Ascending aorta (tissue), 2 donors: Measurements from ENCODE around the gene PITPNM1. TPM values are rescaled to one million over a fixed set of nuclear protein-coding genes. Genes with fewer than 3 reads are reported as not detected.
A peak's percentile ranks its signal among the peaks of the same experiment; 100 is the strongest.
"Not testable (repeated sequence)": the region's sequence is repeated elsewhere in the genome, so short reads cannot be mapped to it uniquely, and the experiment has no call there.

Experiments
- DNase-seq, 2 donors: peaks; one replicate each; pipeline ENCODE4 v3.0.0-alpha.2; 2019; ENCODE audit warnings: low spot score in 2 of 2
- H3K27ac ChIP-seq, 2 donors: fragments of 200-600 bp; sonication (generic); one replicate each; pipeline ENCODE4 v1.5.1; 2016 to 2017; ENCODE audit warnings: mild to moderate bottlenecking in 1 of 2
- H3K27me3 ChIP-seq: fragments of 200-600 bp; sonication (generic); one replicate; pipeline ENCODE4 v1.5.1; 2017
- H3K36me3 ChIP-seq, 2 donors: fragments of 200-600 bp; sonication (generic); one replicate each; pipeline ENCODE4 v1.5.1; 2016
- H3K4me1 ChIP-seq, 2 donors: fragments of 200-600 bp; sonication (generic); one replicate each; pipeline ENCODE4 v1.5.1; 2016 to 2017; ENCODE audit warnings: mild to moderate bottlenecking in 1 of 2
- H3K4me3 ChIP-seq, 2 donors: fragments of 200-600 bp; sonication (generic); one replicate each; pipeline ENCODE4 v1.5.1; 2016 to 2017; ENCODE audit warnings: mild to moderate bottlenecking in 1 of 2
- H3K9me3 ChIP-seq, 2 donors: fragments of 200-600 bp; sonication (generic); one replicate each; pipeline ENCODE4 v1.5.1; 2016
- CTCF ChIP-seq, 3 experiments: fragments of 200-600 bp in 2 of 3; fragments of 450-650 bp in 1 of 3; sonication (generic) in 2 of 3; IDR thresholded peaks; one replicate each; pipeline ENCODE4 v1.5.1; 2016 to 2019; ENCODE audit warnings: antibody characterized with exemption in 3 of 3, mild to moderate bottlenecking in 1 of 3, moderate library complexity in 1 of 3
- intact Hi-C: fragments of 100-400 bp; cut with DNase I; formaldehyde crosslinking; loops from one replicate; pipeline ENCODE4 v1.15.1; 2023
- total RNA-seq: library from RNA; depleted of rRNA; stranded (reverse); fragments of >200 nt; gene quantifications from one replicate; pipeline ENCODE4 v1.1.0, GENCODE V29; 2016

Gene PITPNM1
- total RNA-seq, 1 donor from 2014 or later: 31.8 TPM

GRCh38 chr11:67517784-67518552 is 12.8 kb upstream of the PITPNM1 start:
- intact Hi-C loops: no loop called here
- no peak for TF ChIP-seq CTCF (IDR thresholded peaks at IDR 0.05)
- Histone ChIP-seq H3K27me3 (no peaks in the 10 kb centered on the region), H3K36me3 (no peaks in the 10 kb centered on the region), H3K4me1 (no peaks in the 10 kb centered on the region), H3K9me3 (no peaks in the 10 kb centered on the region), H3K4me3 (no peak overlapping the region), H3K27ac (no peak overlapping the region)
- no peak for DNase-seq

- Histone ChIP-seq H3K4me3 (no peak overlapping the region), H3K9me3 (no peaks in the 10 kb centered on the region), H3K4me1 (no peaks in the 10 kb centered on the region), H3K27ac (no peak overlapping the region), H3K36me3 (no peaks in the 10 kb centered on the region), H3K27me3 (no peaks in the 10 kb centered on the region)
- TF ChIP-seq CTCF (IDR thresholded peaks at IDR 0.05): no peak
- no peak for DNase-seq
- intact Hi-C loops: no loop called here
Measured at GRCh38 chr11:67516806-67517205, 11.6 kb upstream of the PITPNM1 start.

GRCh38 chr11:67514116-67514515 is 9.0 kb upstream of the PITPNM1 start:
- Histone ChIP-seq H3K9me3 (no peaks in the 10 kb centered on the region), H3K4me1 (no peaks in the 10 kb centered on the region), H3K27me3 (no peaks in the 10 kb centered on the region), H3K36me3 (no peaks in the 10 kb centered on the region), H3K27ac (no peak overlapping the region), H3K4me3 (no peak overlapping the region)
- no peak for TF ChIP-seq CTCF (IDR thresholded peaks at IDR 0.05)
- intact Hi-C loops: no loop called here
- no peak for DNase-seq

GRCh38 chr11:67511558-67511957 is 6.4 kb upstream of the PITPNM1 start:
- not testable (repeated sequence) for H3K36me3 ChIP-seq, H3K27ac ChIP-seq, DNase-seq

GRCh38 chr11:67510023-67510345 is 4.8 kb upstream of the PITPNM1 start:
- Histone ChIP-seq H3K27ac (no peak overlapping the region), H3K4me3 (no peak overlapping the region), H3K27me3 (no peaks in the 10 kb centered on the region), H3K36me3 (peaks cover 0 to 5% of the 10 kb centered on the region in 2 donors), H3K9me3 (no peaks in the 10 kb centered on the region), H3K4me1 (peaks cover 14 to 20% of the 10 kb centered on the region in 2 donors)
- no peak for DNase-seq
- intact Hi-C loops: no loop called here
- no peak for TF ChIP-seq CTCF (IDR thresholded peaks at IDR 0.05)

More at GRCh38 chr11:67511558-67511957, 6.4 kb upstream of the PITPNM1 start:
- H3K27me3 ChIP-seq, H3K9me3 ChIP-seq, H3K4me3 ChIP-seq, intact Hi-C loops: not testable (repeated sequence)
- H3K4me1 ChIP-seq: peaks cover 9 to 14% of the 10 kb centered on the region in 2 donors

- Histone ChIP-seq H3K9me3 (no peaks in the 10 kb centered on the region), H3K4me1 (peaks cover 16 to 24% of the 10 kb centered on the region in 2 donors)
- intact Hi-C loops: loop anchor here (1.0 to 10.0 kb wide), 8 partner anchors 25 to 394 kb away; partner anchors contain the start of genes AIP, GRK2, GSTP1 and KDM2A
Measured at GRCh38 chr11:67508486-67509121, 3.4 kb upstream of the PITPNM1 start.

More at GRCh38 chr11:67508486-67509121, 3.4 kb upstream of the PITPNM1 start:
- Histone ChIP-seq H3K27me3 (no peaks in the 10 kb centered on the region), H3K36me3 (peaks cover 0 to 5% of the 10 kb centered on the region in 2 donors), H3K4me3 (peak overlapping the region; percentile 65 to 71), H3K27ac (peak overlapping the region; percentile 95 to 96)
- no peak for TF ChIP-seq CTCF (IDR thresholded peaks at IDR 0.05)
- peak; percentile 93 to 99 for DNase-seq
